ENCODE results near the gene HIC2. TPM values are rescaled to one million over a fixed set of nuclear protein-coding genes. Genes with fewer than 3 reads are reported as not detected.
A peak's percentile ranks its signal among the peaks of the same experiment; 100 is the strongest.
"Not testable (repeated sequence)": the region's sequence is repeated elsewhere in the genome, so short reads cannot be mapped to it uniquely, and the experiment has no call there.

Gene HIC2
- total and polyA plus RNA-seq, 7 donors, result 0.94 to 3.2 (median 2.2) TPM

GRCh38 chr22:21450320-21450831 lies 33.2 kb downstream of the HIC2 start:
- Histone ChIP-seq H3K27ac (no peak overlapping the region), H3K27me3 (ENCODE audit: insufficient read depth in 3 of 3, low read length in 2 of 3) (no peaks in the 10 kb centered on the region), H3K36me3 (ENCODE audit: insufficient read depth in 1 of 2, low read depth in 1 of 2) (peaks cover 0 to 20% of the 10 kb centered on the region in 2 donors), H3K9me3 (no peaks in the 10 kb centered on the region), H3K4me1 (no peaks in the 10 kb centered on the region), H3K4me3 (no peak overlapping the region)
- no peak for ATAC-seq
- 87 to 89% (median 88%) methylated on average over 18 to 19 of the region's 19 CpGs for WGBS, 3 donors
- peak in 1 of 2 donors; percentile 14 for DNase-seq
- TF ChIP-seq, protein P1, sequence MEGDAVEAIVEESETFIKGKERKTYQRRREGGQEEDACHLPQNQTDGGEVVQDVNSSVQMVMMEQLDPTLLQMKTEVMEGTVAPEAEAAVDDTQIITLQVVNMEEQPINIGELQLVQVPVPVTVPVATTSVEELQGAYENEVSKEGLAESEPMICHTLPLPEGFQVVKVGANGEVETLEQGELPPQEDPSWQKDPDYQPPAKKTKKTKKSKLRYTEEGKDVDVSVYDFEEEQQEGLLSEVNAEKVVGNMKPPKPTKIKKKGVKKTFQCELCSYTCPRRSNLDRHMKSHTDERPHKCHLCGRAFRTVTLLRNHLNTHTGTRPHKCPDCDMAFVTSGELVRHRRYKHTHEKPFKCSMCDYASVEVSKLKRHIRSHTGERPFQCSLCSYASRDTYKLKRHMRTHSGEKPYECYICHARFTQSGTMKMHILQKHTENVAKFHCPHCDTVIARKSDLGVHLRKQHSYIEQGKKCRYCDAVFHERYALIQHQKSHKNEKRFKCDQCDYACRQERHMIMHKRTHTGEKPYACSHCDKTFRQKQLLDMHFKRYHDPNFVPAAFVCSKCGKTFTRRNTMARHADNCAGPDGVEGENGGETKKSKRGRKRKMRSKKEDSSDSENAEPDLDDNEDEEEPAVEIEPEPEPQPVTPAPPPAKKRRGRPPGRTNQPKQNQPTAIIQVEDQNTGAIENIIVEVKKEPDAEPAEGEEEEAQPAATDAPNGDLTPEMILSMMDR (IDR thresholded peaks at IDR 0.05), result no peak
- intact Hi-C loops (cut with DNase I), result no loop called here

- DNase-seq (no peak), ATAC-seq (no peak)
- H3K36me3 ChIP-seq (ENCODE audit: insufficient read depth in 1 of 2, low read depth in 1 of 2), result peaks cover 0 to 15% of the 10 kb centered on the region in 2 donors
- H3K9me3 ChIP-seq, result no peaks in the 10 kb centered on the region
- intact Hi-C loops (cut with DNase I), result no loop called here
- H3K4me1 ChIP-seq, result no peaks in the 10 kb centered on the region
- no peaks in the 10 kb centered on the region for H3K27me3 ChIP-seq (ENCODE audit: insufficient read depth in 3 of 3, low read length in 2 of 3)
- WGBS, 3 donors, result 63 to 73% (median 63%) methylated on average over 9 of the region's 9 CpGs
- TF ChIP-seq, protein P1 (IDR thresholded peaks at IDR 0.05), result no peak
- no peak overlapping the region for H3K4me3 ChIP-seq
- H3K27ac ChIP-seq, result no peak overlapping the region
These were observed 33.7 kb downstream of the HIC2 start for GRCh38 chr22:21450858-21451353.

GRCh38 chr22:21451545-21452520 lies 34.7 kb downstream of the HIC2 start:
- TF ChIP-seq, protein P1 (IDR thresholded peaks at IDR 0.05), result no peak
- Histone ChIP-seq H3K9me3 (no peaks in the 10 kb centered on the region), H3K27ac (no peak overlapping the region), H3K27me3 (ENCODE audit: insufficient read depth in 3 of 3, low read length in 2 of 3) (no peaks in the 10 kb centered on the region), H3K36me3 (ENCODE audit: insufficient read depth in 1 of 2, low read depth in 1 of 2) (peaks cover 0 to 5% of the 10 kb centered on the region in 2 donors), H3K4me3 (no peak overlapping the region), H3K4me1 (no peaks in the 10 kb centered on the region)
- intact Hi-C loops (cut with DNase I), result no loop called here
- DNase-seq (peak in 1 of 2 donors; percentile 4), ATAC-seq (peak in 1 of 4 donors; percentile 17)
- WGBS, 3 donors, result 67 to 73% (median 70%) methylated on average over 7 of the region's 7 CpGs

DNA sequence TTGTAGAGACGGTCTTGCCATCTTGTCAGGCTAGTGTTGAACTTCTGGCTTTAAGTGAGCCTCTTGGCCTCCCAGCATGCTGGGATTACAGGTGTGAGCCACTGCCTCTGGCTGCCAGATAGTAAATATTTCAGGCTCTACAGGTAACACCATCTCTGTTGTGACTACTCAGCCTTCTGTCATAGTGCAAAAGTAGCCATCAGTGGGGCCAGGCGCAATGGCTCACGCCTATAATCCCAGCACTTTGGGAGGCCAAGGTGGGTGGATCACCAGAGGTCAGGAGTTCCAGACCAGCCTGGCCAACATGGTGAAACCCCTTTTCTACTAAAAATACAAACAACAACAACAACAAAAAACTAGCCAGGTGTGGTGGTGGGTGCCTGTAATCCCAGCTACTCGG lies 35.5 kb downstream of the HIC2 start:
- intact Hi-C loops (cut with DNase I); H3K27ac ChIP-seq; H3K36me3 ChIP-seq (ENCODE audit: insufficient read depth in 1 of 2, low read depth in 1 of 2); H3K4me1 ChIP-seq; H3K27me3 ChIP-seq (ENCODE audit: insufficient read depth in 3 of 3, low read length in 2 of 3); ATAC-seq; H3K4me3 ChIP-seq; H3K9me3 ChIP-seq; DNase-seq: not testable (repeated sequence)
- 89 to 94% (median 93%) methylated on average over 4 of the region's 4 CpGs for WGBS, 3 donors

DNA sequence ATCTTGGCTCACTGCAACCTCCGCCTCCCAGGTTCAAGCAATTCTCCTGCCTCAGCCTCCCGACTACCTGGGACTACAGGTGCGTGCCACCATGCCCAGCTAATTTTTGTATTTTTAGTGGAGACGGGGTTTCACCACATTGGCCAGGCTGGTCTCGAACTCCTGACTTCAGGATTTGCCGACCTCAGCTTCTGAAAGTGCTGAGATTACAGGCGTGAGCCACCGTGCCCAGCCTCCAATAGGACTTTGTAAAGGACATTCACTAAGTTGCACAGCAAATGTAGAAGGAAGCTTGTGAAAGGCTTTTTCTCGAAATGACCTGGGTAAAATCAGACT lies 37.8 kb downstream of the HIC2 start:
- H3K27ac ChIP-seq; H3K9me3 ChIP-seq; intact Hi-C loops (cut with DNase I); H3K36me3 ChIP-seq (ENCODE audit: insufficient read depth in 1 of 2, low read depth in 1 of 2); ATAC-seq; DNase-seq; H3K4me3 ChIP-seq; H3K27me3 ChIP-seq (ENCODE audit: insufficient read depth in 3 of 3, low read length in 2 of 3); H3K4me1 ChIP-seq: not testable (repeated sequence)
- 90 to 92% (median 92%) methylated on average over 9 of the region's 9 CpGs for WGBS, 3 donors

Data from psoas muscle (tissue), 8 donors.